Memory B cell (primary cell): ENCODE measurements around the gene POLR2E.
"Not testable (repeated sequence)": the region's sequence is repeated elsewhere in the genome, so short reads cannot be mapped to it uniquely, and the experiment has no call there.

Experiments used
- ATAC-seq: fragments of 150-1000 bp; cut with Tn5 transposase; 2 replicates; pipeline ENCODE4 v1.10.0; 2021; ENCODE audit warnings: low read depth, mild to moderate bottlenecking, moderate library complexity
- DNase-seq, 2 donors: peaks; one replicate each; pipeline ENCODE4 v3.0.0; 2022; ENCODE audit warnings: low spot score in 2 of 2
- H3K27ac Mint-ChIP-seq: one replicate; pipeline ENCODE4 v1.8.0; 2022; ENCODE audit warnings: mild to moderate bottlenecking, moderate library complexity, mixed read lengths
- H3K27me3 Mint-ChIP-seq: one replicate; pipeline ENCODE4 v1.8.0; 2022; ENCODE audit warnings: mixed read lengths
- H3K36me3 Mint-ChIP-seq: one replicate; pipeline ENCODE4 v1.8.0; 2022; ENCODE audit warnings: mild to moderate bottlenecking, mixed read lengths
- H3K4me1 Mint-ChIP-seq: one replicate; pipeline ENCODE4 v1.8.0; 2022; ENCODE audit warnings: mixed read lengths
- H3K4me3 Mint-ChIP-seq: one replicate; pipeline ENCODE4 v1.8.0; 2022; ENCODE audit warnings: mild to moderate bottlenecking, moderate library complexity, mixed read lengths
- H3K9me3 Mint-ChIP-seq: one replicate; pipeline ENCODE4 v1.8.0; 2022; ENCODE audit warnings: mixed read lengths

Gene POLR2E

DNA sequence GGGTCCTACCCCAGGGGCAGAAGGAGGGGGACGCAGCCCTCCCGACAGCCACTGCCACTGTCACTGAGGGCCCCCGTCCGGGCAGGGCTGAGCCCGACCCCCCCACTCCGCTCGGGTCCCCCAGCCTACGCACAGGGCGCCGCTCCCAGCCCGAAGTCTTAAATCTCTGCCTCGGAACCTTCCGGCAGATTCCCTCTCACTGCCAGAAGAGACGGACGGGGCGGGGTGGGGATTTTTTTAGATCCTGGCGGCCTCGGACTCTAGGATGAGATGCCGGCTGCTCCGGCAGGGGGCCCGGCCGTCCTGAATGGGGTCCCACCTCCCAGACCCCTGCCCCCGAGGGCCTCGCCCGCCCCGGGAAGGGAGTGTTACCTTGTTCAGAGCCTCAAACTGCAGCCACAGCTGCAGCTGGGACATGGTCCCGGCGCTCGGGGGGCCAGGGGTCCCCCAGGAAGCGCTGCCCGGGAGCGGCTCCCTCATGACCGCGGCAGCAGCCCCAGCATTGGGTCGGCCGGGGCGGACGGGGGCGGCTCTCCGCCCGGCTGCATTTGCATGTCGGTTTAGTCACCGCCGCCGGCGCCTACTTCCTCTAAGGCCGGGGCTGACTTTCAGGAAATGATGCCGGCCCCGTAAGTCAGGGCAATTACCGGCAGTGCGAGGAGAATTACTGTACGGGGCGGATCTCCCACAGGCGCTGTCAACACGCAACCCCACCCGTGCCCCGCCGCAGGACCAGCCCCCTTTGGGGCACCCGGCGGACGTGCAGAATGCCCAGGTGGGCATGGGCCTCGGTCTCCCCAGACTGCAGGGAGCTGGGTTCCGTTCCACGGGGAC lies 36.8 kb upstream of the POLR2E start:
- peaks cover 2% of the 10 kb centered on the region for H3K36me3 Mint-ChIP-seq
- H3K27me3 Mint-ChIP-seq = no peaks in the 10 kb centered on the region
- peak; percentile 66 for ATAC-seq
- H3K9me3 Mint-ChIP-seq = no peaks in the 10 kb centered on the region
- peaks cover 23% of the 10 kb centered on the region for H3K4me1 Mint-ChIP-seq
- H3K4me3 Mint-ChIP-seq = peak overlapping the region; percentile 90
- peak; percentile 73 to 75 for DNase-seq
- peak overlapping the region; percentile 77 for H3K27ac Mint-ChIP-seq

DNA sequence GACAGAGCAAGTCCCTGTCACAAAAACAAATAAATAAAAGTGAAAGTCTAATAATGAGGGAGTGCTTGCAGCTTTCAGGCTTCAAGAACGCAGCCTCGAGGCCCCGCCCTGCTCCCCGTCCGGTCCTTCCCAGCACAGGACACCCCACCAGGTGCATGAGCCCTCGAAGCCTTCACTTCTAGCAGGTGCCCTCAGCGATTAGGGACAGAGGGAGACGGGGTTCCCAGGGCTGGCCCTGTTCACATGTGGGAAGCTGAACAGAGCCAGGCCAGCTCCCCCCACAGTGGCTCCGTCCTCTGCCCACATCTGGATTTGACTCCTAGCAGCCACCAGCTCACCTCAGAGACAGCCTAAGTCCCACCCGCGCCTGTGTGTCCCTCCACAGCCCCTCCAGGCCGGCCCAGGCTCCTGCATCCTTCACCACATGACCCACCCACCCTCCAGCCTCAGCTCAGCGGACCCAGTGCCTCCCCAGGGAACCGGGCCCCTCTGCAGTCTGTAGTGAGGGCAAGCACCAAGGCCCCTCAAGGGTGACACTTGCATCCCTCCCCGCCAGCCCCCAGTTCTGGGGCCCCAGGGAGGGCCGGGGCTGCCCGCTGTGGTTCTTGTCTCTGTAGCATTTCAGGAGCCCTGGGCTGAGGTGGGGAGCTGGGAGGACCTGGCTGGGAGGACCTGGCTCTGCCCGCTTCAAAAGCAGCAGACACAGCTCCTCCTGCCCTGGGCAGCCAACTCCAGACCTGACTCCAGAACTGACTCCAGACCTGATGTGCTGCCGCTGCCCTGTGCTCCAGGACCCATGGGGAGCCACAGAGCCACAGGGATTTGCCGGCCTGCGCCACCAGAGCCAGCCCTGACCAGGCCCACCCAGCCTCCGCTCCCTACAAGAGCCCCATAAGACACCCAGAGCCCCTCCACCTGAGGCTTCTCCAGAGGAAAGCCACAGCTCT lies 35.9 kb upstream of the POLR2E start:
- Mint-ChIP-seq H3K27me3 (no peaks in the 10 kb centered on the region), H3K27ac (peak overlapping the region; percentile 77), H3K4me1 (peaks cover 18% of the 10 kb centered on the region), H3K9me3 (no peaks in the 10 kb centered on the region), H3K4me3 (peak overlapping the region; percentile 90), H3K36me3 (no peaks in the 10 kb centered on the region)
- DNase-seq (peak in 1 of 2 donors; percentile 50), ATAC-seq (no peak)

DNA sequence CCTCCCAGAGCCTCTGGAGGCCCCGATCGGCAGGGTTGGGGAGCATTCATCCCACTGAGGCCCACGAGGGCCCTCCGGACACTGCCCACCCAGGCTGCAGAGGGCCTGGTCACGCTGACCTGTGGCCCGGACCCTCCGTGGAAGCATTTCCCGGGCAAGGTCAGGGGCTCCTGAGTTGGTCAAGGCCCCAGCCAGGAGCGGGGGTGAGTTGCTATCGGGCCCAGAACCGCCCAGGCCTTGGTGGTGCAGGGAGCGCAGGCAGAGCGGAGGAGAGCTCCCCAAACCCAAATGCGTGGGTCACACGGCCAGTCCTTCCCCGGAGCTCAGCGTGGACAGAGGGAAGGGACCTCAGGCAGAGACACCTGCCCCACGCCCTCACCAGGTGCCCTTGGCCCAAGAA lies 34.4 kb upstream of the POLR2E start:
- peak overlapping the region; percentile 27 for H3K4me3 Mint-ChIP-seq
- peak overlapping the region; percentile 55 for H3K27ac Mint-ChIP-seq

DNA sequence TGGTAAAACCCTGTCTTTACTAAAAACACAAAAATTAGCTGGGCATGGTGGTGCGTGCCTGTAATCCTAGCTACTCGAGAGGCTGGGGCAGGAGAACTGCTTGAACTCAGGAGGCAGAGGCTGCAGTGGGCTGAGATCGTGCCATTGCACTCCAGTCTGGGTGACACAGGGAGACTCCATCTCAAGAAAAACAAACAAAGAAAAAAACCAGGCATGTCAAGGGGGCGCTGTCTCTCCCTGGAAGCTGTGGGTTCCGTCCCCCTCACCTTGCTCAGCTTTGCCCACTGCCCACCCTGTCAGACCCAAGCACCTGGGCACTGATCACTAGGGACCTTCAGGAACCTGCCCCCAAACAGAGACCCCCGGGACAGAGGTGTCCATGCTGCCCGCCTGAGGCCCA lies 33.9 kb upstream of the POLR2E start:
- H3K9me3 Mint-ChIP-seq, H3K27me3 Mint-ChIP-seq, H3K27ac Mint-ChIP-seq, ATAC-seq, DNase-seq, H3K36me3 Mint-ChIP-seq, H3K4me3 Mint-ChIP-seq: not testable (repeated sequence)
- H3K4me1 Mint-ChIP-seq = peaks cover 18% of the 10 kb centered on the region

More for the DNA sequence above, 34.4 kb upstream of the POLR2E start:
- ATAC-seq (no peak), DNase-seq (no peak)
- no peaks in the 10 kb centered on the region for H3K9me3 Mint-ChIP-seq
- H3K4me1 Mint-ChIP-seq = peaks cover 18% of the 10 kb centered on the region
- no peaks in the 10 kb centered on the region for H3K36me3 Mint-ChIP-seq
- no peaks in the 10 kb centered on the region for H3K27me3 Mint-ChIP-seq

DNA sequence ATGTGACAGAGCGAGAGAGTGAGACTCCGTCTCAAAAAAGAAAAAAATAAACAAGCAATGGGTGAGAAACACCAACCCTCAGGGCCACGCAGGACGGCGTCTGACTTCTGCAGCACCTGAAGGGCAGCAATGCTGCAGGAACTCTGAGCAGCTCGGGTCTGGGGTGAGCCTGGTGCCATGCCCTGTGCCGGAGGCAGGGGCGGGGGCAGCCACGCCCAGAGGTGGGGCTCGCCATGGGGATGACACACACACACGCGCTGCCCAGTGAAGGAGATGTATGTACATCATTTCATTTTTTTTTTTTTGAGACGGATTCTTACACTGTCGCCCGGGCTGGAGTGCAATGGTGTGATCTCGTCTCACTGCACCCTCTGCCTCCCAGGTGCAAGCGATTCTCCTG lies 32.9 kb upstream of the POLR2E start:
- H3K4me1 Mint-ChIP-seq = peaks cover 13% of the 10 kb centered on the region
- ATAC-seq = no peak
- H3K27ac Mint-ChIP-seq = no peak overlapping the region
- no peak overlapping the region for H3K4me3 Mint-ChIP-seq
- H3K27me3 Mint-ChIP-seq = no peaks in the 10 kb centered on the region
- no peaks in the 10 kb centered on the region for H3K9me3 Mint-ChIP-seq
- DNase-seq = no peak
- no peaks in the 10 kb centered on the region for H3K36me3 Mint-ChIP-seq

DNA sequence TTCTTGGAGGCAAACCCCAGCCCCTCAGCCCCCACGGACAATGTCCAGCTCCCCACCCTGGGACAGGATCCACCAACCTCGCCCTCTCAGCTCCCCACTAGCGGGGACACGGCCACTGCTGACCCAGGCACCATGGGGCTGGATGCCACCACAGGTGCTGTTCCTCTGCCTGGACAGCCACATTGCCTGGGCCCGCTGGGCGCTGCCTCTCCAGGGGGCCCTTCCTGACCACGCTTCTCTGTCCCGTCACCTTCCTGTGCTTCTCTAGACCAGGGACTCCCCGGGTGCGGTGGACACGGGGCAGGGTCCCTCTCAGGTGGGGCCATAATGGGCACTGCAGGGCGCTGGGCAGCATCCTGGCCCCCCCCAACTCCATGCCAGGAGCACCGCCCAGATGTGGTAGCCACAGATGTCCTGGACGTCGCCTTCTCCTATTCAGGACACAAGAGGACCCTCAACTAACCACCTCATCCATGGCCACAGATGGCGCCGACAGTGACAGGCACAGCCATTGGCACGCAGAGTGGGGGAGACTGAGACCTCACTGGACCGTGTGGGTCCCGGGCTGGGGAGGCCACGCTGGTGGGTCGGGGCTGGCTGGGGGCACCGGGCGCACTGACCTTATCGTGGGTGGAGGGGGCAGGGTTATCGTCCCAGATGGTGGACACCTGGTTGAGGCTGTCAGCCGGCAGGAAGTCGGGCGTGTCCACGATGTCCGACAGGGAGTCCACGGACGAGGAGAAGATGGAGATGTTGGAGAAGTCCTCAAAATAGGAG lies 32.0 kb upstream of the POLR2E start:
- no peak for DNase-seq
- Mint-ChIP-seq H3K27ac (no peak overlapping the region), H3K36me3 (peaks cover 3% of the 10 kb centered on the region), H3K4me1 (peaks cover 15% of the 10 kb centered on the region), H3K9me3 (no peaks in the 10 kb centered on the region), H3K27me3 (no peaks in the 10 kb centered on the region), H3K4me3 (no peak overlapping the region)
- ATAC-seq = no peak

DNA sequence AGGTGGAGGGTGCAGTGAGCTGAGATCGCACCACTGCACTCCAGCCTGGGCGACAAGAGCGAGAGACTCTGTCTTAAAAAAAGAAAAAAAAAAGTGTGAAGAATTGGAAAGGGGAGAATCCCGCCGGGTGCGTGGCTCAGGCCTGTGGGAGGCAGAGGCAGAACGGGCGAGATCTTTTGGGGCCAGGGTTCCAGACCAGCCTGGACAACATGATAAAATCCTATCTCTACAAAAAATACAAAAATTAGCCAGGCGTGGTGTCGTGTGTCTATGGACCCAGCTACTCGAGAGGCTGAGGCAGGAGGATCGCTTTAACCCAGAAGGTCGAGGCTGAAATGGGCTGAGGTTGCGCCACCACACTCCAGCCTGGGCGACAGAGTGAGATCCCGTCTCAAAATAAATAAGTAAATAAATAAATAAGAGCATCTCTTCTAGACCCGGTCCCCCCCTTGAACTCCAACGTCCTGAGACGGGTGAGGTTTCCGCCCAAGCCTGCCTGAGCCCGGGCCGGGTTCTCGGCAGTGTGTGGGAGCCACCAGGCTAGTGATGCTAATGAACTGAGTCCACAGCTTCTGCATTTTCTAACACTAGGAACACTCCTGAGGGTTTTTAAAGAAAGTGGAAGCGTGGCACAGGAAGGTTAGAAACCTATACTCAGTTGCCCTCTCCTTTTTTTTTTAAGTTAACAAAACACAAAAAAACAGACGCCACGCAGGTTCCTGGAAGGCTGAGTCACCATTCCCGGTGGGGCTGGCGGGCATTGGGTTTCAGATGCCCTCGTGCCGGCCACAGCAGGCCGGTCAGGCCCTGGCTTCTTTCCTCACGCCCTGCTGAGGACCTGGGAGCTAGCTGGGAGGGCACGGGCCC lies 30.7 kb upstream of the POLR2E start:
- no peak overlapping the region for H3K27ac Mint-ChIP-seq
- no peaks in the 10 kb centered on the region for H3K9me3 Mint-ChIP-seq
- ATAC-seq (no peak), DNase-seq (no peak)
- no peaks in the 10 kb centered on the region for H3K27me3 Mint-ChIP-seq
- H3K36me3 Mint-ChIP-seq = peaks cover 10% of the 10 kb centered on the region
- no peak overlapping the region for H3K4me3 Mint-ChIP-seq
- H3K4me1 Mint-ChIP-seq = peaks cover 9% of the 10 kb centered on the region

DNA sequence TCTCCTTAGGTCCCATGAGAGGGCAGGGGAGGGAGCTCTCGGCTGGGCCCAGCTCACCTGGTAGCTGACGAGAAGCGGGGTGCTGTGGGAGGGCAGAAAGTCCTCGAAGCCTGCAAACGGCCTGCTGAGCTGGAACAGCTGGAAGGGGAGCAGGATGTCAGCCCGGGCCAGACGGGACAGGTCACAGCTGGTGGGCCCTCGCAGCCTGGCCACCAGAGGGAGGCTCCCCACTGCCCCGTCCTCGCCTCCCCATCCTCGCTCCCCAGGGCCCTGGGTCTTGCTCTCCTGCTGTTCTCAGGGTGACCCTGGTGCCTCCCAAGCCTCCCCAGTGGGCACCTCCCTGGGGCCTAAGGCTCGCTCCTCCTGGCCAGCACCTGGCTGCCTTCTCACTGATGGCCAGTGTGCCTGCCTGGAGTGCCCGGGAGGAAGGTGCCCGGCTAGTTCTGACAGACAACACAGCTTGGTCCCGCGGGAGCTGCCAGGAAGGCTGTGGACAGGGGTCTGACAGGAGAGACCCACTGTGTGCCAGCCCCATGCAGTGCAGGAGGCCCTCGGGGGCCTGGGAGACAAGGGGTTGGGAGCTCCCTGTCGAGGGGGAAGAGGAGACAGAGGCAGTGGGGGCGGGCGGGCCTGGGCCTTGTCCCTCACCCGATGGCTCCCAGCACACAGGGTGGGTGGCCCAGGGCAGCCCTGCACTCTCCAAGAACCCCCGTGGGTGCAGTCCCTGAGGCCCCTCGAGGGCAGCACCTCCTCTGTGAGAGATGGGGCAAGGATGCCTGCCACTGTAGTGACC lies 28.9 kb upstream of the POLR2E start:
- Mint-ChIP-seq H3K4me3 (no peak overlapping the region), H3K4me1 (peaks cover 2% of the 10 kb centered on the region), H3K27ac (no peak overlapping the region), H3K9me3 (no peaks in the 10 kb centered on the region), H3K27me3 (no peaks in the 10 kb centered on the region), H3K36me3 (peaks cover 10% of the 10 kb centered on the region)
- DNase-seq (no peak), ATAC-seq (no peak)

DNA sequence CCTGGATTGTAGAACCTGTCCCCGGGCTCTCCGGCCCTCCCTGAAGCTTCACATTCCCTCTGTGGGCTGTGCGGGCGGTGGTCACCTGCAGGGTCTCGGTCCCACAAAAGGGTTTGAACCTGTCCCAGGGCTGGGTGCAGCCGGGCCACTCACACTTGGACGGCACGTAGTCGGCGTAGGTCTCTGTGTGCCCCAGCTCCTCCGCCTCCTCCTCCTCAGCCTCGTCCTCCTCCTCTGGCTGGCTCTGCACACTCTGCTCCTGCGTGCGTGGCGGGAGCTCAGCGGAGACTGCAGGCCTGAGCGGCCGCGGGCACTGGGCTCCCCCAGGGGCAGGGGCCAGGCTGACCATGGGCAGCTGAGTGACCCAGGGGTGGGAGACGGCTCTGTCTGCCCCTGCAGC lies 28.2 kb upstream of the POLR2E start:
- H3K4me3 Mint-ChIP-seq = no peak overlapping the region
- no peaks in the 10 kb centered on the region for H3K27me3 Mint-ChIP-seq
- DNase-seq = no peak
- ATAC-seq = no peak
- no peaks in the 10 kb centered on the region for H3K9me3 Mint-ChIP-seq
- H3K27ac Mint-ChIP-seq = no peak overlapping the region
- peaks cover 2% of the 10 kb centered on the region for H3K4me1 Mint-ChIP-seq
- H3K36me3 Mint-ChIP-seq = peaks cover 10% of the 10 kb centered on the region

DNA sequence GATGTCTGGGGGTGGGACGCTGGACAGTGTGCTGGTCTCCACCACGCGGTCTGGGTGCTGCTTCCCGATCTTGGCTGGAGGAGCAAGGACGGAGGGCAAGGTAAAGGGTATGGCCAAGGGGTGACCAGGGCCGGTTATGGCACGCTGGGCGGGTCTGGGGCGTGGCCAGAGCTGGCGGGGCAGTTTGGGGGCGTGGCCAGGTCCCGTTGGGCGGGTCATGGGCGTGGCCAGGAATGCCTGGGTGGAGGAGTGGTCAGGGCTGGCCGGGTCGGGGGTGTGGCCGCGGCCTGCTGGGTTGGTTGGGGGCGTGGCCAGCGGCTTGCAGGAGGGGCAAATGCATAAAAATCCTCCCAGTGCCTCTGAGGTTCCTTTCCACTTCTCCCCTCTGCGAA lies 27.8 kb upstream of the POLR2E start:
- ATAC-seq = peak; percentile 70
- Mint-ChIP-seq H3K27ac (no peak overlapping the region), H3K27me3 (no peaks in the 10 kb centered on the region), H3K9me3 (no peaks in the 10 kb centered on the region), H3K4me1 (peaks cover 2% of the 10 kb centered on the region), H3K36me3 (peaks cover 10% of the 10 kb centered on the region), H3K4me3 (no peak overlapping the region)
- DNase-seq = peak in 1 of 2 donors; percentile 58

DNA sequence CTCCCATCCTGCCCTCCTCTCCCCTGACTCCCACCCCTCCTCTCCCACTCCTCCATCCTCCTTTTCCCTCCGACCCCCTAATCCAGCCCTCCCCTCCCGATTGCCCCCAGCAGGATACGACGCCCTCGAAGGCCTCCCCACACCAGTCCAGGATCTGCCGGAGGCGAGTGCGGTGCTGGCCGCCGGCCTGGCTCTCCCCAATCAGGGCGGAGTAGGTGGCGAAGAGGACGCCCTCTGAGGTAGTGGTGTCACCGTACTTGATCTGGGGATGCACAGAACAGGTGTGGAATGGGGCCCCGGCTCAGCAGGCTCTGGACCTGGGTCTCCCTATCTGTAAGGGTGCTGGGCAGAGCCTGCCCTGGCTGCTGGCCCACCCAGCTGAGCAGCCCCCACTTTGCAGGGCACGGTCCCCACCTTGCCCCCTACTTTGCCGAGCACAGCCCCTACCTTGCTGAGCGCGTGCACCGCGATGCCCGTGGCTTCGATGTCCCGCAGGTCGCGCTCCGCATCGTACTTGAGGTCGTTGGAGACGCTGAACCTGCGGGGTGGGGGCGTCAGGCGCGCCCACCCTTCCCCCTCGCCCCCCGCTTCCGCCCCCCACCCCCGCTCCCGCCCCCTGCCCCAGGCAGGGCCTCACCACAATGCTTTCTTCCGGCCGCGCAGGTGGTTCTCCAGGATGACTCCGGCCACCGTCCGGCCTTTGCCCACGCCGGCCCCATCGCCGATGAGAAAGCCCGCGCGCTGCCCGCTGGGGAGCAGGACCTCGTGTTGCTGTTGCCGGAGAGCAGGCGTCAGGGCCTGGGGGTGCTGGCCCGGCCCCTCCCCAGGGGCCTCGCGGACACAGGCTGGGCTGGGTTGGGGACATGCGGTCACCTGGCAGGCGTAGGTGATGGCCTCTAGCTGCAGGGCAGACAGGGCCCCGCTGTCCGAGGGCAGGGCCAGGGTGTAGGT lies 27.1 kb upstream of the POLR2E start:
- H3K9me3 Mint-ChIP-seq = no peaks in the 10 kb centered on the region
- H3K27ac Mint-ChIP-seq = no peak overlapping the region
- ATAC-seq (no peak), DNase-seq (no peak)
- no peak overlapping the region for H3K4me3 Mint-ChIP-seq
- peaks cover 10% of the 10 kb centered on the region for H3K36me3 Mint-ChIP-seq
- no peaks in the 10 kb centered on the region for H3K27me3 Mint-ChIP-seq
- peaks cover 2% of the 10 kb centered on the region for H3K4me1 Mint-ChIP-seq

DNA sequence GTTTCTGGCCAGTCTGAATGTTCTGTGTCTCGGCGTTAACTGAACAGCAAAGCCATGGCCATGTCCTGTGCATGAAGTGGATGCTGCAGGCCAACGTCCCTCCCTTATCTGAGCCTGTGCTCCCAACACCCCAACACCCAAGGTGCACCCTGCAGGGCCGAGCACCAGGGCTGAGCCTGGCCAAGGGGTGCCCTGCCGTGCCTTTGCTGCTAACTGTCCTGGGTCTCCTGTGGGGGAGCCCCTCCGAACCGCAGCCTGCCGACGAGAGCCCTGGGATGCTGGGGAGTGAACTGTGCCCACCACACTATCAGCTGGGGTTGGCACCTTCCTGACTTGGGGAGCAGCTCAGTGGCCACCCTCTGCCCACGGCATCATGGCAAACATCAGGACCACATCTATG lies 26.2 kb upstream of the POLR2E start:
- DNase-seq = no peak
- peaks cover 10% of the 10 kb centered on the region for H3K36me3 Mint-ChIP-seq
- H3K27ac Mint-ChIP-seq = no peak overlapping the region
- H3K9me3 Mint-ChIP-seq = no peaks in the 10 kb centered on the region
- H3K4me1 Mint-ChIP-seq = peaks cover 2% of the 10 kb centered on the region
- H3K4me3 Mint-ChIP-seq = no peak overlapping the region
- no peak for ATAC-seq
- no peaks in the 10 kb centered on the region for H3K27me3 Mint-ChIP-seq
